ENCODE results near the gene NET1. TPM values are rescaled to one million over a fixed set of nuclear protein-coding genes. Genes with fewer than 3 reads are reported as not detected.

NET1 gene
- polyA plus RNA-seq, 3 donors, result 1.2 to 1.7 (median 1.4) TPM

DNA sequence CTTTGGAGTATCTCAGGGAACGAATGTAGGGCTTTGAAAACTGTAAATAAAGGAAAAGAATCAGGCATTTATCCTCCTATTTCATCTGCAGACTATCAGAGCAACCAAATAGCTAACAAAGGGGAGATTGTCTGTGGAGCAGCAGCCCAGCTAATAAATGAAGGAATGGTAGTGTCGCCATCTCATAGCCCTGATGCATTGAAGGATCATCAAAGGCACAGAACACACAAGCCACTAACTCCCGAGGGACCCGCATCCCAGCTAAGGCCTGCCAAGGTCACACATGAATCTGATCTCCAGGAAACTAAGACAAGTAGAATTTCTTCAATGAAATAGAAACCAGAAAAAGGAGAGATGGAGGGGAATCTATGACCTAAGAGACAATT, 48.8 kb downstream of the NET1 start:
- no peak for DNase-seq
- Histone ChIP-seq H3K27ac (ENCODE audit: low read depth in 1 of 2, low read length in 2 of 2) (no peak overlapping the region), H3K36me3 (replicated peaks in 1 of 2; ENCODE audit: control insufficient read depth in 1 of 2, insufficient read depth in 2 of 2, low read length in 2 of 2) (peaks cover 7 to 36% of the 10 kb centered on the region in 2 donors), H2AFZ (ENCODE audit: insufficient read depth, low read depth, low read length, poor library complexity, severe bottlenecking) (no peak overlapping the region), H3K9me3 (replicated peaks in 1 of 2; ENCODE audit: control insufficient read depth in 1 of 2, insufficient read depth in 1 of 2, low read length in 2 of 2) (no peaks in the 10 kb centered on the region), H3K4me2 (replicated peaks; ENCODE audit: extremely low read depth, low read length, poor library complexity, severe bottlenecking) (no peak overlapping the region), H4K20me1 (ENCODE audit: insufficient read depth, low read length) (no peaks in the 10 kb centered on the region), H3K79me2 (ENCODE audit: insufficient read depth, low read length) (no peaks in the 10 kb centered on the region), H3K27me3 (ENCODE audit: control insufficient read depth in 2 of 2, insufficient read depth in 2 of 2, low read length in 2 of 2) (no peaks in the 10 kb centered on the region), H3K4me3 (replicated peaks in 1 of 3; ENCODE audit: low read depth in 2 of 3, low read length in 3 of 3) (no peak overlapping the region), H3K4me1 (ENCODE audit: control insufficient read depth in 1 of 2, insufficient read depth in 2 of 2, low read length in 2 of 2) (no peaks in the 10 kb centered on the region), H3K9ac (ENCODE audit: insufficient read depth, low read length, poor library complexity, severe bottlenecking) (no peak overlapping the region)
- H3K4me1 Mint-ChIP-seq, result peaks cover 8% of the 10 kb centered on the region
- H3K27ac Mint-ChIP-seq, result peak overlapping the region in 1 of 7 donors; percentile 19
- H3K9me3 Mint-ChIP-seq, result peaks cover 0 to 3% (median 0%) of the 10 kb centered on the region in 7 donors
- TF ChIP-seq, protein P1, sequence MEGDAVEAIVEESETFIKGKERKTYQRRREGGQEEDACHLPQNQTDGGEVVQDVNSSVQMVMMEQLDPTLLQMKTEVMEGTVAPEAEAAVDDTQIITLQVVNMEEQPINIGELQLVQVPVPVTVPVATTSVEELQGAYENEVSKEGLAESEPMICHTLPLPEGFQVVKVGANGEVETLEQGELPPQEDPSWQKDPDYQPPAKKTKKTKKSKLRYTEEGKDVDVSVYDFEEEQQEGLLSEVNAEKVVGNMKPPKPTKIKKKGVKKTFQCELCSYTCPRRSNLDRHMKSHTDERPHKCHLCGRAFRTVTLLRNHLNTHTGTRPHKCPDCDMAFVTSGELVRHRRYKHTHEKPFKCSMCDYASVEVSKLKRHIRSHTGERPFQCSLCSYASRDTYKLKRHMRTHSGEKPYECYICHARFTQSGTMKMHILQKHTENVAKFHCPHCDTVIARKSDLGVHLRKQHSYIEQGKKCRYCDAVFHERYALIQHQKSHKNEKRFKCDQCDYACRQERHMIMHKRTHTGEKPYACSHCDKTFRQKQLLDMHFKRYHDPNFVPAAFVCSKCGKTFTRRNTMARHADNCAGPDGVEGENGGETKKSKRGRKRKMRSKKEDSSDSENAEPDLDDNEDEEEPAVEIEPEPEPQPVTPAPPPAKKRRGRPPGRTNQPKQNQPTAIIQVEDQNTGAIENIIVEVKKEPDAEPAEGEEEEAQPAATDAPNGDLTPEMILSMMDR (IDR thresholded peaks at IDR 0.05), result no peak
- WGBS (ENCODE audit: insufficient coverage), result no CpG with 5 or more reads among the region's 4 CpGs
- H3K27me3 Mint-ChIP-seq (ENCODE audit: low read depth in 3 of 3), result peaks cover 0 to 2% (median 0%) of the 10 kb centered on the region in 3 donors
- no peak overlapping the region for H3K4me3 Mint-ChIP-seq
- peaks cover 31 to 32% of the 10 kb centered on the region in 2 donors for H3K36me3 Mint-ChIP-seq
- intact Hi-C loops (cut with micrococcal nuclease), result no loop called here

DNA sequence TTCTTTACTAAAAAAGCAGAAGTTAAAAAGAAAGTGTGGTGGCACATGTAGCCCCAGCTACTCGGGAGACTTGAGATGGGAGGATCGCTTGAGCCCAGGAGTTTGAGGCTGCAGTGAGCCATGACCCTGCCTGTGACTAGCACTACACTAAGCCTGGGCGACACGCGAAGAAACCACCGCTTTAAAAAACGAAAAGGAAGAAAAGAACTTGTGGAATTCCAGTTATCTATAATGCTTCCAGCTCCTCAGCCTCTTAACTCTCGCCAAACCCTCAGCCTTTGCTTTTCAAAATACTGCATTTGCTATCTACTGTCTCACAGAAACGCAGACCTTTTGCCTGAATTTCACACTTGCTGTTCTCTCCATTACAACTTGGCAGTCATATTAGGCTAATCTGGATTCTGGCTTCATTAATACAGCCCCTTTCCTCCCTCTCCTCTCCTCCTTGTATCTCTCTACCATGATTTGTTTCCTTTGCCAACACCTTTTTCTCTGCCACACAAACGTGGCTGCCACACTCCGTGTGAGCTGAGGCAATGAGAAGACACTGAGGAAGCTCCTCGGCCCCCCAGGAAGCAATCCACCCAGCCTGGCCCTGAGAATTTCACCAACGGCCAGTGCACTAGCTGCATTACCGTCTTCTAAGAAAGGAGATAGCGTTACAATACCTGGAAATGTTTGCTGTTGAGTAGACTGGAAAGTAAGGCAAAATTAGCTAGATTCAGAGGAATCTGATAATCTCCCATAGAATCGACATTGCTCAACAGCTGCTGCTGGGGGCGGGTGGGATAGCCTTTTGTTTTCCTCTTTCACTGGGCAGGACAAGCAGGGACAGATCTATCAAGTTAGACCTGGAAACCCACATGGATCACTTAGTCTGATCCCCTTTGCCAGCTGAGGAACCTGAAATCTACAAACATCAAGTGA, 49.8 kb downstream of the NET1 start:
- Mint-ChIP-seq H3K4me3 (no peak overlapping the region), H3K9me3 (peaks cover 0 to 3% (median 0%) of the 10 kb centered on the region in 7 donors), H3K27me3 (ENCODE audit: low read depth in 3 of 3) (peaks cover 0 to 2% (median 0%) of the 10 kb centered on the region in 3 donors), H3K36me3 (peaks cover 22 to 24% of the 10 kb centered on the region in 2 donors), H3K27ac (no peak overlapping the region), H3K4me1 (peaks cover 8% of the 10 kb centered on the region)
- no peak overlapping the region for H3K27ac ChIP-seq (ENCODE audit: low read depth in 1 of 2, low read length in 2 of 2)
- H3K27me3 ChIP-seq (ENCODE audit: control insufficient read depth in 2 of 2, insufficient read depth in 2 of 2, low read length in 2 of 2), result no peaks in the 10 kb centered on the region
- H3K4me1 ChIP-seq (ENCODE audit: control insufficient read depth in 1 of 2, insufficient read depth in 2 of 2, low read length in 2 of 2), result no peaks in the 10 kb centered on the region
- no peaks in the 10 kb centered on the region for H3K9me3 ChIP-seq (replicated peaks in 1 of 2; ENCODE audit: control insufficient read depth in 1 of 2, insufficient read depth in 1 of 2, low read length in 2 of 2)
- no peak overlapping the region for H2AFZ ChIP-seq (ENCODE audit: insufficient read depth, low read depth, low read length, poor library complexity, severe bottlenecking)
- intact Hi-C loops (cut with micrococcal nuclease), result no loop called here
- no peak for DNase-seq
- no peak overlapping the region for H3K4me3 ChIP-seq (replicated peaks in 1 of 3; ENCODE audit: low read depth in 2 of 3, low read length in 3 of 3)
- no peak overlapping the region for H3K9ac ChIP-seq (ENCODE audit: insufficient read depth, low read length, poor library complexity, severe bottlenecking)
- no peaks in the 10 kb centered on the region for H3K79me2 ChIP-seq (ENCODE audit: insufficient read depth, low read length)
- H4K20me1 ChIP-seq (ENCODE audit: insufficient read depth, low read length), result no peaks in the 10 kb centered on the region
- peaks cover 0 to 26% of the 10 kb centered on the region in 2 donors for H3K36me3 ChIP-seq (replicated peaks in 1 of 2; ENCODE audit: control insufficient read depth in 1 of 2, insufficient read depth in 2 of 2, low read length in 2 of 2)
- H3K4me2 ChIP-seq (replicated peaks; ENCODE audit: extremely low read depth, low read length, poor library complexity, severe bottlenecking), result no peak overlapping the region
- WGBS (ENCODE audit: insufficient coverage), result 69% methylated on average over 16 of the region's 17 CpGs
- TF ChIP-seq, protein P1 (IDR thresholded peaks at IDR 0.05), result no peak

All from CD14-positive monocyte (primary cell).